ENCODE data around the gene MYOT. TPM values are rescaled to one million over a fixed set of nuclear protein-coding genes. Genes with fewer than 3 reads are reported as not detected.

MYOT gene, protein sequence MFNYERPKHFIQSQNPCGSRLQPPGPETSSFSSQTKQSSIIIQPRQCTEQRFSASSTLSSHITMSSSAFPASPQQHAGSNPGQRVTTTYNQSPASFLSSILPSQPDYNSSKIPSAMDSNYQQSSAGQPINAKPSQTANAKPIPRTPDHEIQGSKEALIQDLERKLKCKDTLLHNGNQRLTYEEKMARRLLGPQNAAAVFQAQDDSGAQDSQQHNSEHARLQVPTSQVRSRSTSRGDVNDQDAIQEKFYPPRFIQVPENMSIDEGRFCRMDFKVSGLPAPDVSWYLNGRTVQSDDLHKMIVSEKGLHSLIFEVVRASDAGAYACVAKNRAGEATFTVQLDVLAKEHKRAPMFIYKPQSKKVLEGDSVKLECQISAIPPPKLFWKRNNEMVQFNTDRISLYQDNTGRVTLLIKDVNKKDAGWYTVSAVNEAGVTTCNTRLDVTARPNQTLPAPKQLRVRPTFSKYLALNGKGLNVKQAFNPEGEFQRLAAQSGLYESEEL
- not detected in 2 replicates for total RNA-seq

DNA sequence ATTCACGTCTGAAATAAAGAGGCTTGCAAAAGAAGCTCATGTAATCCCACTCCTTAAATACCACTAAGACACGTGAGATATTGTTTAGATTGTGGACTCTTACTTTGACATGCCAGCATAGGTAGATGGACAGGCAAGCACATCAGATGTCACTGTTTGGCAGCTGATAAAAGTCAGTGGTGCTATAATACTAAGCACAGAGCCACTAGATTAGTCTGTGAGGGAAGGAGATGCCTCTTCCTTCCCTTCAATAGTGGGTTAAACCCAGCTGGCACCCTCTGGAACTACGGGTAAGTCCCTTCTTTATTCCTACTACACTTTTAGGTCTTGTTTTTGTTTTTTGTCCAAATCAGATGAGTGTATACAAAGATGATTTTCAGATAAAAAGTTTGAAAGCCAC lies at the start of gene MYOT:
TSS of gene MYOT (plus strand) at position 197 of the 400 bp plus-strand sequence. CDS start 2,792 bp downstream, outside the sequence.

GRCh38 chr5:137888863-137889759 lies 21.5 kb downstream of the MYOT start, which contains the start of gene PKD2L2:
Gene PKD2L2 (plus strand): TSS chr5:137889457. CDS start chr5:137889492, 35 bp downstream.

Other genes starting within 250 kb of the MYOT start
- 0.49 and 1.1 TPM in 2 replicates for gene KLHL3, start 131.8 kb upstream of the MYOT start, total RNA-seq
- 13.9 and 14.6 TPM in 2 replicates for gene HNRNPA0, start 113.5 kb upstream of the MYOT start, total RNA-seq
- gene PKD2L2, start 21.6 kb downstream of the MYOT start, total RNA-seq: not detected in 2 replicates
- gene FAM13B, start 165.2 kb downstream of the MYOT start, total RNA-seq: 4.7 and 5.5 TPM in 2 replicates
- not detected in 2 replicates for gene WNT8A, start 216.2 kb downstream of the MYOT start, total RNA-seq